Measurements from ENCODE around the gene OR8D4.

DNA sequence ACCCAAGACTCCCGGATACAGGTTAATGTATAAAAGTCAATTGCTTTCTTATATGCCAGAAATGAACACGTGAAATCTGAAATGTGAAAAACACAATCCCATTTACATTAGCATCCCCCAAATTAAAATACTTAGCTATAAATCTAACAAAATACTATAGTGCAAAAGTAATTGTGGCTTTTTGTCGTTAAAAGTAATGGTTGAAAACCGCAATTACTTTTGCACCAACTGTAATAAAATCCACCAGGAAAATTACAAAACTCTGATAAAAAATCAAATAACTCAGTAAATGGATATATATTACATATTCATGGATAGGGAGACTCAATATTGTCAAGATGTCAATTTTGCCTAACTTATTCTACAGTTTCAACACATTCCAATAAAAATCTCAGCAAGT lies 21.1 kb upstream of the OR8D4 start:
- TF ChIP-seq CTCF (IDR thresholded peaks at IDR 0.05) (no peak), POLR2A (IDR thresholded peaks at IDR 0.05) (no peak)

Data from uterus (tissue), 2 donors.